HepG2 (cell line): ENCODE results near the gene CLASRP. TPM values are rescaled to one million over a fixed set of nuclear protein-coding genes. Genes with fewer than 3 reads are reported as not detected.

Source experiments
- EP300 ChIP-seq, 3 experiments: sonication (generic) in 1 of 3; formaldehyde crosslinking in 1 of 3; IDR thresholded peaks; 2 replicates each; pipeline versions ENCODE4 v1.5.1 to v1.6.1; 2011 to 2020; ENCODE audit warnings: low read depth in 2 of 3, low read length in 2 of 3, borderline replicate concordance in 1 of 3, improper control_type of control experiment in 1 of 3, mild to moderate bottlenecking in 1 of 3, missing genetic modification reagents in 1 of 3, moderate library complexity in 1 of 3
- ESRRA ChIP-seq: sonication (generic); formaldehyde crosslinking; IDR thresholded peaks from 2 replicates; pipeline ENCODE4 v1.5.1; 2020; ENCODE audit warnings: mild to moderate bottlenecking, low read depth, missing genetic modification reagents
- KLF12 ChIP-seq: sonication (generic); formaldehyde crosslinking; IDR thresholded peaks from 2 replicates; pipeline ENCODE4 v1.4.0; 2020; ENCODE audit warnings: missing genetic modification reagents, borderline replicate concordance
- NR0B2 ChIP-seq: sonication (generic); formaldehyde crosslinking; IDR thresholded peaks from 2 replicates; pipeline ENCODE4 v1.4.0; 2020; ENCODE audit warnings: mild to moderate bottlenecking, missing genetic modification reagents
- SSRP1 ChIP-seq: IDR thresholded peaks from 2 replicates; pipeline ENCODE4 v1.6.1; 2016; ENCODE audit warnings: control low read depth
- ZBTB38 ChIP-seq: sonication (generic); formaldehyde crosslinking; IDR thresholded peaks from 2 replicates; pipeline ENCODE4 v1.5.1; 2020; ENCODE audit warnings: mild to moderate bottlenecking, missing genetic modification reagents
- ZBTB7B ChIP-seq: sonication (generic); formaldehyde crosslinking; IDR thresholded peaks from 2 replicates; pipeline ENCODE4 v1.4.0; 2020; ENCODE audit warnings: missing genetic modification reagents
- ZNF768 ChIP-seq: sonication (generic); formaldehyde crosslinking; IDR thresholded peaks from 2 replicates; pipeline ENCODE4 v1.4.0; 2020; ENCODE audit warnings: missing genetic modification reagents
- ZSCAN25 ChIP-seq: sonication (generic); formaldehyde crosslinking; IDR thresholded peaks from 2 replicates; pipeline ENCODE4 v1.8.0; 2022; ENCODE audit warnings: mild to moderate bottlenecking, missing genetic modification reagents
- polyA plus RNA-seq, 8 experiments: library from polyadenylated mRNA; depleted of rRNA in 3 of 8; stranded (reverse) in 7 of 8; unstranded in 1 of 8; fragments of >200 nt; fragmentation: Illumina TruSeq in 4 of 8; extraction: Trizol in 4 of 8; gene quantifications; 2 replicates each; pipeline versions ENCODE4 v1.2.1 to v1.2.3, GENCODE V29; 2011 to 2016; ENCODE audit warnings: low read depth in 4 of 8, missing spikeins in 1 of 8, mixed read lengths in 1 of 8; ENCODE audit not compliant: insufficient read depth in 1 of 8
- total RNA-seq, 5 experiments: library from RNA; depleted of rRNA; stranded (reverse); fragments of >200 nt; fragmentation: Illumina TruSeq; extraction: Trizol; gene quantifications; 2 replicates each; pipeline ENCODE4 v1.2.3, GENCODE V29; 2016; ENCODE audit warnings: low read depth in 1 of 5
- TF ChIP-seq, protein P1 (sequence below): sonication (generic); formaldehyde crosslinking; IDR thresholded peaks from 2 replicates; pipeline ENCODE4 v1.4.0; 2020; ENCODE audit warnings: mild to moderate bottlenecking, missing genetic modification reagents
- TF ChIP-seq, protein P2 (sequence below): sonication (generic); formaldehyde crosslinking; conservative IDR thresholded peaks from 2 replicates; pipeline ENCODE4 v1.8.0; 2022; ENCODE audit warnings: mild to moderate bottlenecking, moderate library complexity, missing genetic modification reagents
- TF ChIP-seq, protein P3 (sequence below): IDR thresholded peaks from 2 replicates; pipeline ENCODE4 v1.6.1; 2016; ENCODE audit warnings: missing compliant biosample characterization, missing genetic modification reagents, borderline replicate concordance

The CLASRP gene
- total and polyA plus RNA-seq, 2 of the 13 experiments (the other 11 are each of a cell fraction or from before 2014, with no cell fraction given) = 32.0 to 51.4 TPM

DNA sequence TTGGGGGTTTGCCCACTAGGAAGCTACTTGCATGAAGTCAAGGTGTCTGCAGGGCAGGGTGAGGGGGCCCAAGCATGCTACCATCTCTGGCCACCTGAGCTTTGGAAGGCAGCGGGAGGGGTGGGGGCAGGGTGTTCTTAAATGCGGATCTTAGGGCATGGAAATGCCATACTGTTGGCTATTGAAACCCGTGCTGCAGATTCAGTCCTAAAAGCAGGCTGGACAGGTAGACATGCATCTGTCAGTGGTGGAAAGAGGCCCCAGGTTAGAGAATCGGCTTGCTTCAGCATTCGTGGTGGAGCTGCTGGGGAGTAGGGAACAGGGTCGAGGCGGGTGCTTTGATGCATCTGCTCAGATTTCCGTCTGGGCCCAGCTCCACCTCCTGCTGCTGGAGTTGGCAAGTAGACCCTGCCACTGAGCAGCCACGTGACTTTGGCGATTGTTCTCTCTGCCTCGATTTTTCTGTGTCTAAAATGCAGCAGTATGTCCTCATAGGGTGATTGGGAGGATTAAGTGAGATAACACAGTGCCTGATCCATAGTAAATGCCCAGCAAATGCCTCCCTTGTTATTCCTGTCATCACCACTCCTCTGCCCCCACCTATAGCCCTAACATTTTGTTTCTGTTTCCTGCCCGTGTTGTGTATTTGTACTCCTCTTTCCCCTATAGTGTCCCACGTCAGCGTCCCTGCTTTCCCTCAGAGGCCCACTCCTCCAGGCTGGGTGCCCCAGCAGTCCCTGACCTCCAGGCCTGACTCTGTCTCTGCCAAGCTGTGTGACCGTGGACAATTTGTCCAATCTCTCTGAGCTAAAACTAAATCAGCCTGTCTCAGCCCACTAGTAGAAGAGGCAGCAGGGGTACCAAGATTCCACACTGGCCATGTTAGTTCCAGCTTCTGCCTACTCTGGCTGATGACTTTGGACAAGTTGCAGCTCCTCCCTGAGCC is 59.9 kb downstream of the CLASRP start (continued):
- TF ChIP-seq, protein P1, sequence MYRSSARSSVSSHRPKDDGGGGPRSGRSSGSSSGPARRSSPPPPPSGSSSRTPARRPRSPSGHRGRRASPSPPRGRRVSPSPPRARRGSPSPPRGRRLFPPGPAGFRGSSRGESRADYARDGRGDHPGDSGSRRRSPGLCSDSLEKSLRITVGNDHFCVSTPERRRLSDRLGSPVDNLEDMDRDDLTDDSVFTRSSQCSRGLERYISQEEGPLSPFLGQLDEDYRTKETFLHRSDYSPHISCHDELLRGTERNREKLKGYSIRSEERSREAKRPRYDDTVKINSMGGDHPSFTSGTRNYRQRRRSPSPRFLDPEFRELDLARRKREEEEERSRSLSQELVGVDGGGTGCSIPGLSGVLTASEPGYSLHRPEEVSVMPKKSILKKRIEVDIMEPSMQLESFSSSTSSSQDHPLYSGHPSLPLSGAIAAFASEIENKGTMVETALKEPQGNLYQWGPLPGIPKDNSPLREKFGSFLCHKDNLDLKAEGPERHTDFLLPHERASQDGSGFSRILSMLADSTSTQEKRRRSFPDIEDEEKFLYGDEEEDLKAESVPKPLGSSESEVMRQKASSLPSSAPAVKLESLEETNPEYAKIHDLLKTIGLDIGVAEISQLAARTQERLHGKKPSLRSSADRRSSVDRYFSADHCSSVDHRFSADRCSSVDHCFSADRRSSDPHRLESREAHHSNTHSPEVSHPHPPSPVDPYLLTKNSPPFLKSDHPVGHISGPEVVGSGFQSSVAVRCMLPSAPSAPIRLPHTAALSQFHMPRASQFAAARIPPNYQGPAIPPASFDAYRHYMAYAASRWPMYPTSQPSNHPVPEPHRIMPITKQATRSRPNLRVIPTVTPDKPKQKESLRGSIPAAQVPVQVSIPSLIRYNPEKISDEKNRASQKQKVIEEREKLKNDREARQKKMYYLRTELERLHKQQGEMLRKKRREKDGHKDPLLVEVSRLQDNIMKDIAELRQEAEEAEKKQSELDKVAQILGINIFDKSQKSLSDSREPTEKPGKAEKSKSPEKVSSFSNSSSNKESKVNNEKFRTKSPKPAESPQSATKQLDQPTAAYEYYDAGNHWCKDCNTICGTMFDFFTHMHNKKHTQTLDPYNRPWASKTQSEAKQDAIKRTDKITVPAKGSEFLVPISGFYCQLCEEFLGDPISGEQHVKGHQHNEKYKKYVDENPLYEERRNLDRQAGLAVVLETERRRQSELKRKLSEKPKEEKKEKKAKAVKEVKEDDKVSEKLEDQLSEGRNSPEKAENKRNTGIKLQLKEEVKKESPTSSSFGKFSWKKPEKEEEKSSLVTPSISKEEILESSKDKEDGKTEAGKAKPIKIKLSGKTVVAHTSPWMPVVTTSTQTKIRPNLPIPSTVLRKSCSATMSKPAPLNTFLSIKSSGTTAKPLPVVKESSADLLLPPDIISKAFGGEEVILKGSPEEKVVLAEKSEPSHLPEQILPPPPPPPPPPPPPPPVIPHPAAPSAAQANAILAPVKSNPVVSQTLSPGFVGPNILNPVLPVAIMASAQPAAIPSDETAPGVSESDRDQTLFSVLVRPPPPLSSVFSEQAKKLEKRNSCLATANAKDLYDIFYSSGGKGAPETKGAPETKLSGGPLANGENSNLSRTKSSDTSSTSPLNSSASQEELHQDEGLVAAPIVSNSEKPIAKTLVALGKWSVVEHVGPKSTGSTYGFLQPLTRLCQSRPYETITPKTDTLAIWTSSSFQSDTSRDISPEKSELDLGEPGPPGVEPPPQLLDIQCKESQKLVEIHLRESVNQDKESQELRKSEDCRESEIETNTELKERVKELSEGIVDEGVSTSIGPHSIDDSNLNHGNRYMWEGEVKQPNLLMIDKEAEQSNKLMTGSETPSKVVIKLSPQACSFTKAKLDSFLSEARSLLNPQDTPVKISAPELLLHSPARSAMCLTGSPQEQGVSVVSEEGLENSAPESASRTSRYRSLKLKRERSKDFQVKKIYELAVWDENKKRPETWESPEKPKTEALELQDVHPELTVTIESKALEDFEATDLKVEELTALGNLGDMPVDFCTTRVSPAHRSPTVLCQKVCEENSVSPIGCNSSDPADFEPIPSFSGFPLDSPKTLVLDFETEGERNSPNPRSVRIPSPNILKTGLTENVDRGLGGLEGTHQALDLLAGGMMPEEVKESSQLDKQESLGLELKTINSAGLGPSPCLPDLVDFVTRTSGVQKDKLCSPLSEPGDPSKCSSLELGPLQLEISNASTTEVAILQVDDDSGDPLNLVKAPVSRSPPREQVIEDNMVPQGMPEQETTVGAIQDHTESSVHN (CRISPR knock-in tag) = 0 out of 2 replicates have a peak, but pooled peaks have one; percentile 11
- 0 out of 2 replicates have a peak, but pooled peaks have one; percentile 8 for TF ChIP-seq NR0B2 (CRISPR knock-in tag)
- TF ChIP-seq ZBTB38 (CRISPR knock-in tag) = peak; percentile 27; the same call in 1 of the 2 replicates
- no peak; the same call in 1 of the 2 replicates for TF ChIP-seq ZBTB7B (CRISPR knock-in tag)
- no peak for TF ChIP-seq ESRRA
- TF ChIP-seq EP300 (IDR thresholded peaks at IDR 0.05; ENCODE audit: low read depth in 2 of 2, low read length in 2 of 2) = peak in 1 of 2 experiments; percentile 2; a peak in 1 of 4 replicates
- no peak for TF ChIP-seq EP300 (CRISPR knock-in tag; IDR thresholded peaks at IDR 0.05; ENCODE audit: borderline replicate concordance)
- no peak for TF ChIP-seq KLF12 (CRISPR knock-in tag)
- peak; percentile 91 for TF ChIP-seq ZNF768 (CRISPR knock-in tag)
- TF ChIP-seq, protein P2, sequence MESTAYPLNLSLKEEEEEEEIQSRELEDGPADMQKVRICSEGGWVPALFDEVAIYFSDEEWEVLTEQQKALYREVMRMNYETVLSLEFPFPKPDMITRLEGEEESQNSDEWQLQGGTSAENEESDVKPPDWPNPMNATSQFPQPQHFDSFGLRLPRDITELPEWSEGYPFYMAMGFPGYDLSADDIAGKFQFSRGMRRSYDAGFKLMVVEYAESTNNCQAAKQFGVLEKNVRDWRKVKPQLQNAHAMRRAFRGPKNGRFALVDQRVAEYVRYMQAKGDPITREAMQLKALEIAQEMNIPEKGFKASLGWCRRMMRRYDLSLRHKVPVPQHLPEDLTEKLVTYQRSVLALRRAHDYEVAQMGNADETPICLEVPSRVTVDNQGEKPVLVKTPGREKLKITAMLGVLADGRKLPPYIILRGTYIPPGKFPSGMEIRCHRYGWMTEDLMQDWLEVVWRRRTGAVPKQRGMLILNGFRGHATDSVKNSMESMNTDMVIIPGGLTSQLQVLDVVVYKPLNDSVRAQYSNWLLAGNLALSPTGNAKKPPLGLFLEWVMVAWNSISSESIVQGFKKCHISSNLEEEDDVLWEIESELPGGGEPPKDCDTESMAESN (CRISPR knock-in tag) = 0 out of 2 replicates have a peak, but pooled peaks have one; percentile 10
- peak; percentile 54; the same call in 1 of the 2 replicates for TF ChIP-seq SSRP1 (CRISPR knock-in tag)
- TF ChIP-seq, protein P3, sequence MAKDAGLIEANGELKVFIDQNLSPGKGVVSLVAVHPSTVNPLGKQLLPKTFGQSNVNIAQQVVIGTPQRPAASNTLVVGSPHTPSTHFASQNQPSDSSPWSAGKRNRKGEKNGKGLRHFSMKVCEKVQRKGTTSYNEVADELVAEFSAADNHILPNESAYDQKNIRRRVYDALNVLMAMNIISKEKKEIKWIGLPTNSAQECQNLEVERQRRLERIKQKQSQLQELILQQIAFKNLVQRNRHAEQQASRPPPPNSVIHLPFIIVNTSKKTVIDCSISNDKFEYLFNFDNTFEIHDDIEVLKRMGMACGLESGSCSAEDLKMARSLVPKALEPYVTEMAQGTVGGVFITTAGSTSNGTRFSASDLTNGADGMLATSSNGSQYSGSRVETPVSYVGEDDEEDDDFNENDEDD = peak; percentile 8; the same call in 1 of the 2 replicates
- TF ChIP-seq ZSCAN25 (CRISPR knock-in tag) = peak; percentile 31; the same call in 1 of the 2 replicates
